GM12875 (cell line): Measurements from ENCODE around the gene GDPGP1.

Experiments
- H3K4me3 ChIP-seq: one replicate; pipeline ENCODE4 v1.5.1; 2011; ENCODE audit warnings: low read depth, low read length, control low read depth
- CTCF ChIP-seq: IDR thresholded peaks from 2 replicates; pipeline ENCODE4 v1.5.1; 2011; ENCODE audit warnings: low read depth, mild to moderate bottlenecking, control low read depth, inconsistent platforms, low read length, moderate library complexity, borderline replicate concordance; ENCODE audit not compliant: insufficient read depth

GDPGP1 gene

GRCh38 chr15:90205886-90206285 lies 28.1 kb upstream of the GDPGP1 start:
- no peak overlapping the region for H3K4me3 ChIP-seq

GRCh38 chr15:90207252-90207651 lies 26.8 kb upstream of the GDPGP1 start:
- H3K4me3 ChIP-seq: no peak overlapping the region
- TF ChIP-seq CTCF: no peak

More at GRCh38 chr15:90205886-90206285, 28.1 kb upstream of the GDPGP1 start:
- no peak for TF ChIP-seq CTCF

- no peak overlapping the region for H3K4me3 ChIP-seq
- no peak for TF ChIP-seq CTCF
Observed at GRCh38 chr15:90208356-90208755, 25.7 kb upstream of the GDPGP1 start.

- H3K4me3 ChIP-seq: no peak overlapping the region
- TF ChIP-seq CTCF: no peak
Observed at GRCh38 chr15:90209591-90209990, 24.4 kb upstream of the GDPGP1 start.

GRCh38 chr15:90210593-90210992 lies 23.4 kb upstream of the GDPGP1 start:
- no peak overlapping the region for H3K4me3 ChIP-seq
- no peak for TF ChIP-seq CTCF

- no peak overlapping the region for H3K4me3 ChIP-seq
- no peak for TF ChIP-seq CTCF
Observed at GRCh38 chr15:90211009-90211408, 23.0 kb upstream of the GDPGP1 start.

GRCh38 chr15:90211440-90212143 lies 22.4 kb upstream of the GDPGP1 start:
- no peak for TF ChIP-seq CTCF
- no peak overlapping the region for H3K4me3 ChIP-seq
